Cardiac fibroblast (primary cell): Measurements from ENCODE around the gene AOPEP.

Experiments used
- DNase-seq, 2 donors: peaks; one replicate each; pipeline versions ENCODE4 v3.0.0 to v3.0.0-alpha.2; 2010; ENCODE audit warnings: low read depth in 2 of 2
- H3K4me3 ChIP-seq, 2 donors: replicated peaks in 1 of 2; 1 replicate in 1 of 2; 2 replicates in 1 of 2; pipeline ENCODE4 v1.5.1; 2011; ENCODE audit warnings: low read depth in 2 of 2, low read length in 2 of 2, mild to moderate bottlenecking in 2 of 2, moderate library complexity in 1 of 2
- CTCF ChIP-seq: IDR thresholded peaks from one replicate; pipeline ENCODE4 v1.5.1; 2011; ENCODE audit warnings: low read depth, mild to moderate bottlenecking, low read length, inconsistent platforms

The AOPEP gene

GRCh38 chr9:94780516-94780950 is 54.0 kb downstream of the AOPEP start:
- TF ChIP-seq CTCF = no peak
- H3K4me3 ChIP-seq = no peak overlapping the region
- no peak for DNase-seq

- peak in 1 of 2 donors; percentile 65 for DNase-seq
- no peak for TF ChIP-seq CTCF
- no peak overlapping the region for H3K4me3 ChIP-seq
These were observed 56.0 kb downstream of the AOPEP start for GRCh38 chr9:94782355-94783101.

- TF ChIP-seq CTCF = peak; percentile 72
- no peak overlapping the region for H3K4me3 ChIP-seq
- DNase-seq = peak; percentile 91 to 94
These were observed 56.7 kb downstream of the AOPEP start for GRCh38 chr9:94783102-94783682.

- TF ChIP-seq CTCF = no peak
- H3K4me3 ChIP-seq = no peak overlapping the region
- DNase-seq = no peak
These were observed 57.4 kb downstream of the AOPEP start for GRCh38 chr9:94783928-94784327.

GRCh38 chr9:94785215-94786169 is 59.0 kb downstream of the AOPEP start:
- TF ChIP-seq CTCF = no peak
- DNase-seq = no peak

GRCh38 chr9:94786586-94786985 is 60.1 kb downstream of the AOPEP start:
- no peak for TF ChIP-seq CTCF
- H3K4me3 ChIP-seq = no peak overlapping the region
- no peak for DNase-seq

More at GRCh38 chr9:94785215-94786169, 59.0 kb downstream of the AOPEP start:
- H3K4me3 ChIP-seq = no peak overlapping the region
